M059J (cell line): ENCODE results near the gene KCNA2. TPM values are rescaled to one million over a fixed set of nuclear protein-coding genes. Genes with fewer than 3 reads are reported as not detected.

Source experiments
- DNase-seq: peaks from one replicate; pipeline ENCODE4 v3.0.0-alpha.2; 2012; ENCODE audit warnings: low read depth
- total RNA-seq: library from RNA; depleted of rRNA; stranded (reverse); fragments of >200 nt; shearing (Covaris generic); gene quantifications from 2 replicates; pipeline ENCODE4 v1.2.3, GENCODE V29; 2014

Gene KCNA2
- total RNA-seq, 1 experiment from 2014 or later = not detected

DNA sequence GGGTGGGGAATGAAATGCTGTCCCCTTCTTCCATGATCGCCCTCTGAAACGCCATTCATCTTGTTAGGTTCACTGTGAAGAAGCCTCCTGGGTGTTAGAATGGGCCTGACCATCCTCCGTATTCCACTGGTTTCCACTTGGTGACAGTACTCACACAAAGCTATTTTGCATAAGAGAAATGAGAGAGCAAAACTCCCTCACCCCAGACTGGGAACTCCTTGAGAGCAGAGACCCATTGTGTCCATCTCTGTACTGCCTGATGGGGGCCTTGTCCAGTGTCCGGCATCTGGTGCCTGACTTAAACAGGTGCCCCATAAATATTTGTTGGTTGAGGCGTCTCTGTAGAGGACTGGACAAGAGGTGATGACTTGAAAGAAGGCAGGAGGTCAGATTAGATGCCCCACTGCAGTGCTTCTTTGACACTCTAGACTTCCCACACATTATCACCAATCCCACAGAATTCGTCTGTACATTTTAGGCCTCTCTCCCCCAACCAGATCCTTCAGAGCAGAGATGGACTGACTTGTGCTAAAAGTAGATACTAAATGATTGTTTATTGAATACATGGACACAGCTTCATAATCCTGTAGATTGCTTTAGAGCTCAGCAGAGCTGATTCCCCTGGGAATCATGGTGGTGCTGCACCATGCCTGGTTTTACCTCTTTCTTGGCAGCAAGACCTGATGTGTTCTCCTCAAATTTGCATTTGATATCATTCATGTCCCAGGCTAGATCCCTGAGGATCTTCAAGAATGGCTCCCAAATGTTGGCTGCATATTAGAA lies 22.4 kb upstream of the KCNA2 start:
- DNase-seq = no peak

DNA sequence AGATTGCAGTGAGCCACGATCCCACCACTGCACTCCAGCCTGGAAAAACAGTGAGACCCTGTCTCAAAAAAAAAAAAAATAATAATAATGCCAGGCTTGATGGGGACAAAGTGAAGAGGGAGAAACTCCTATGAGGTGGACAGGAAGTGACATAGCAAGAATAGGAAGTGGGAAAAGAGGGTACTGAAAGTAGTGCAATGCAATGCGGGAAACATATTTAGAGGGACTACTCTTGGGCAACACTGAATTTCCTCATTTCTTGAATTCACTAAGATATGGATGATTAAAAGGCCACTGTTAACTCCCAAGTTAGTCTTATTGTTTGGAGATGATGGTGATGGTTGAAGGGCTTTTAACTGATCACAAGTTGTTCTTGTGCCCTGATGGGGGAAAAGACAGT lies 21.6 kb upstream of the KCNA2 start:
- DNase-seq = no peak

DNA sequence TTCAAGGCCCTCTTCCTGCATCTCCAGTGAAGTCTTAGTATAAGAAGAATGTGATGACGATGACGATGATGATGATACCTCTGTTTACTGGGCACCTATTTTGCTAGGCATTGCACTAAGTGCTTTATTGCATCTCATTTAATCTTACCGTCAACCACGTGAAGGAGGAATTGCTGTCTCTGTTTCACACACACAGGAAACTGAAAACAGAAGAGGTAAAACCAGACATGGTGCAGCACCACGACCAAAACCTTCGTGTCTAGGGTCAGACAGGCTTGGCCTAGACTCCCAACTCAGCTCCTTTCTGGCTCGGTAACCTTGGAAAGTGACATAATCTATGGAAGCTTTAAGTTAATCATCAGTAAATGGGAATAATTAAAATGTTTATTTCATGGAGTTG lies 20.7 kb upstream of the KCNA2 start:
- no peak for DNase-seq

DNA sequence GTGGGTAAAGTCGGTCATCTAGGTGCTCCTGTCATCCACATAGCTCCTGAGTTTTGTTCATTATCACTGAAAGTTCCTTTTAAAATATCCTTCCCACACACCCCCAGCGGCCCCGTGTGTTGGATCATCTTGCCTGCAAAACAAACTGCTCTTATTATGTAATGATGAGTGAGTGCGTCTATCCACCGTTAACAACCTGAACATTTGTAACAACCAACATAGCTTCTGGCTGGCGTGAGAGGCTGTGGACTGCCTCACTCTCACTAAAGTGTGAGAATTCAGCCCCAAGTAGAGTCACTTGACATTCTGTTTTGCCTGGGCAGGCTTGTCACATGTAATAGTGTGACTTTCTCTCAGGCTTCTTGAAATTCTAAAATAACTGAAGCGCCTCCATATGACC lies 14.5 kb upstream of the KCNA2 start:
- no peak for DNase-seq

DNA sequence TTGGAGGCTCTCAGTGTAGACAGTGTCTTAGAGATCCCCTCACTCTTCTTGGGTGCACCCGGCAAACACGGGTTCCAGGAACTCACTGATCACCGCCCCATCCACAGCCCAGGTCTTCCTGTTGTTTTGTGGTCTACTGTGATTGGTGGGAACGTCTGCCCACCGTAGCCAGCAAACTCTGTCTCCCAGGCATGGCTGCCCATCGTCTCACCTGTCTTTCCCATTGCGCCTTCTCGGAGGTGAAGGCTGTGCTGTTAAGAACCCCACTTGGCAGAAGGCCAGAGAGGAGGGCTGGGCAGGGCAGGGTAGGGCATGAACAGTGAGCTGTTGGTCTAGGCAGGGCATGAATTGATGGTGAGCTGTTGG lies 14.1 kb upstream of the KCNA2 start:
- no peak for DNase-seq

DNA sequence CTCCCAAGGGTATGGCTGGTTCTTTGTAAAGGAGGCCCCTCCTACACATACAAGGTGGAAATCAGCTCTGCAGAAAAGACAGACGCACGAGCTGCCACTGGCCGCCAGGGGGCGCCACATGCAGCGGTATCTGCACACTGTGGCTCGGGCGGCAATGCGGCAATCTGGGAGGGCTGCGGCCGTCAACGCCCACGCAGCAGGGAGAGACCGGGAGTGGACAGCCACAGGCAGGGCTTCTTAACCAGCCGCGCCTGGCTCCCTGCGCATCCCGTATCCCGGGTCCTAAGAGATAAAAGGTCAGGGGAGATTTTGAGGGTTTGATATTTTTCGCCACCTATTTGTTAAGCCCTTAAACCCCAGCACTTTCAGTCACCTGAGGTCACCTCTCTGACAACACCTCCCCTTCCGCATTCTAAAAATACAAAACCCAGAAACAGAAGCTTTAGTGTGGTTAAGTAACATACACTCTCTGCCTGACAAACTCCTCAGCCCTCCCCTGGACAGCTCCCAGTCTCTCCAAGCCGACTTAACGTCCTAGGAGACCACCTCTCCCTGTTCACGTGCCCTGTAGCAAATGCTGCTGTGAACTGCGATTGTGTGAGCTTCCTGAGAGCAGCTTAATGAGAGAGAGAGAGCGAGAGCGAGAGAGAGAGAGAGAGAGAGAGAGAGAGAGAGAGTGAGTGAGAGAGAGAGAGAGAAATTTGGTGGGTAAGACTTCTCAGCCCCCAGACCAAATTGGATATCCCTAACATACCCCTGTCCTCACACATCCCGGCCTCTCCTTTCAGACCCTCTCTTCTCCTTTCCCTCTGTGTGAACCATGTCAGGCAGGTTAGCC lies 13.5 kb upstream of the KCNA2 start:
- DNase-seq = peak; percentile 62

DNA sequence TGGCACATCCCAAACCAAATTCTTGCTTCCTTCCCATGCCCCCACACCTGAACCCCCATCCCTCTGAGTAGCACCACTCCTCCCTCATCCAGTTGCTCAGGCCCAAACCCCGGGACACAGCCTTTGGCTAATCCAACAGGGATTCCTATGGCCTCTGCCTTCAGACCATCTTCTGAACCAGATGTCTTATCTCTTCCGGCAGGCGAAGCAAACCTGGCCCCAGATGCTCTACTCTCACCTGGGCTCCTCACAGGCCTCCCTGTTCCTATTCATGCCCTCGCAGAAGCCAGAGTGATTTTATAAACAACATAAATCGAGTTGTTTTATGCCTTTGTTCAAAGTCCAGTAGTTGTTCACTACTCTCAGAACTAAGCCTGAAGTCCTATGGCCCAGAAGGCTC lies 12.5 kb upstream of the KCNA2 start:
- no peak for DNase-seq

DNA sequence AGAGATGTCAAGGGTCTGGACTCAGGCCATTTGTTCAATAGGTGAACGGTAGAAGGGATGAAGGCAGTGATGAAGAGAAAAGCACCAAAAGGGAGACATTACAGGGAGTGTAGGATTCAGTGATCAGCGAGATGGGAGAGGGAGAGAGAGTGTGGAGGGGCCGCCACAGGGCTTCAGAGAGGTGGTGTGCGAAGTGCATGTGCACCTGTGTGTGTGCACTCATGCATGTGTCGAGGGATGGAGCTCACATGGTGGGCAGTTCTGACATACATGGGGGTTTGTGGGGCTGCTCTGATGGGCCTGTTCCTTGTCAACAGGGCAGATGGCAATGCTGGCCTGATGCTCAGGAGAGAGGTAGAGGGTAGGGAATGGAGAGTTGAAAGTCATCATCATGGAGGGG lies 11.4 kb upstream of the KCNA2 start:
- DNase-seq = no peak

DNA sequence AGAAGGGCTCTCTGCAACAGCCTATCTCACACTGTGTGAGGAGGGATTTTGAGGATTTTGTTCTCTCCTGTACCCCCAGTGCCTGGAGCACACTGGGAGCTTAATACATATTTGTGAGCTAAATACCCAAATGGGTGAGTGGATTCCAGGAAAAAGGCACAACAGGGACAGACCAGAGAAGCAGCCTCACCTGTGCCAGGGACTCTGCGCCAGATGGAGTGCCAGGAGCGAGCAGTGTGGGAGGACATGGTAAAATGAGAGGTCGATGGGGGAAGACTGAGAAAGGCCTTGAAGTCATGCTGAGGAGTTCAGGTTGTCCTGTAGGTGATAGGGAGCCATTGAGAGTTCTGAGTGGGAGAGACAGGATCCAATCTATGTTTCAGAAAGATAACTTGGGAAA lies 11.0 kb upstream of the KCNA2 start:
- DNase-seq = no peak

DNA sequence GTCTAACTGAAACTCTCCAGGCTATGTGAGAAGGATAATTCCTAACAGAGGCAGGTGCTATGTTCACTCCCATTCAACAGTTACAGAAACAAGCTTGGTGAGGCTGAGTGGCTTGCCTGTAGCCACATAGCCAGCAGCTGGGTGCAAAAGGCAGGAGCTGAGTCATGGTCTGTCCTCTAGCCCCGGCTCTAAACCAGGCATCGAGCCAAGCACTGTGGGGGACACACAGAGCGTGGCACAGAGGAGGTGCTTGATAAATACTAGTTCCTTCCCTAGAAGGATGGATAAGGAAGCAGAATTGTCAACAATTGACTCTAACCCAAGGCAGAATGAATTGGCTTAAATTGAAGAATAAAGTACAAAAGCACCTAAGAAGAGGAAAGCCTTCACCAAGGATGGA lies 10.4 kb upstream of the KCNA2 start:
- peak; percentile 49 for DNase-seq

DNA sequence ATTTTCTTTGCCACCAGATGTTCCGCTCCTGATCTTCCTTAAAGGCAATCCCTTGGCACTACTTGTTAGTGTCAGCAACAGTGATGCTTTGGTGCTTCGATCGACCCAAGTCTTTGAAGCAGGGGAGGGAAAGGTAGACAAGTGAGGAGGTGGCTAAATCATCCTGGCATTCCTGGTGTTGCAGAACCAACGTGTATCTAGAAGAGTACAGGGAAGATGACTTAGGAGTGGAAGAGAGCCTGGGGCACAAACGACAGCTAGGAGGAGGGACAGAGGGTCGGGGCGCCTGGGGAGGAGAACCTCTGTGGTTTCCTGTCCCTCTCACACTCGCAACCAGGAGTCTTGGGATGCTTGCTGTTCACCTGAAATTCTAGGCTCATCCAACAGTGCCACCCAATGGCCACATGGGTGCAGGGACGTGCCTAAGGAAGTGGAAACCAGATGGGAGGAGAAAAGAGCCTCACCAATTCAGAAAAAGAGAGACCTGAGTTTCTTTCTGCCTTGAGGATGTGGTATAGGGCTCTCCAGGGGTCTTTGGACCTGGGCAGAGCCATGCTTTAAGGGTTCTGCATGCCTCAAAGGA lies 9.5 kb upstream of the KCNA2 start:
- DNase-seq = peak; percentile 67

DNA sequence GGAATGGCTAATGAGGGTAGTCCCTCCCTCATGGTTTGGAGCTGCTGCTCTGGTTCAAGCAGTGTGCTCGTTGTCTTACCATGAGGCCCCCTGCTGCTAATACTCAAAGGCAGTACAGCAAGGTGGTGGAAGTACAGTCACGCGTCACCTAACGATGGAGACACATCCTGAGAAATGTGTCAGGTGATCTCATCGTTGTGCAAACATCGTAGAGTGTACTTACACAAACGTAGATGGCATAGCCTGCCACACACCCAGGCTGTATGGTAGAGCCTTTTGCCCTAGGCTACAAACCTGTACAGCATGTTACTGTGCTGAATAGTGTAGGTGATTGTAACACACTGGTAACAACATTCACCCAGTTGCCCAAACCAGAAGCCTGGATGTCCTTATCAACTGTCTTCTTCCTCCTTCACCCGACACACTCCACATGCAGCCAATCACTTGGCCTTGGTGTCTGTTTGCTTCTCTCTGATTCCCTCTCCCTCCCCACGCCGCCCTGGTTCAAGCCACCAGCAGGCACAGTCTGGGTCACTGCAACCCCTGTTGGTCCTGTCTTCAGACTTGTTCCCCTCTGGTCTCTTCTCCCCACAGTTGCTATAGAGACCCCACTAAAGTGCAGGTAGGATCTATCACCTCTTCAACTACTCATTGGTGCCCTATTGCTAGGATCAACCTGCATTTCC lies 6.0 kb upstream of the KCNA2 start:
- no peak for DNase-seq

DNA sequence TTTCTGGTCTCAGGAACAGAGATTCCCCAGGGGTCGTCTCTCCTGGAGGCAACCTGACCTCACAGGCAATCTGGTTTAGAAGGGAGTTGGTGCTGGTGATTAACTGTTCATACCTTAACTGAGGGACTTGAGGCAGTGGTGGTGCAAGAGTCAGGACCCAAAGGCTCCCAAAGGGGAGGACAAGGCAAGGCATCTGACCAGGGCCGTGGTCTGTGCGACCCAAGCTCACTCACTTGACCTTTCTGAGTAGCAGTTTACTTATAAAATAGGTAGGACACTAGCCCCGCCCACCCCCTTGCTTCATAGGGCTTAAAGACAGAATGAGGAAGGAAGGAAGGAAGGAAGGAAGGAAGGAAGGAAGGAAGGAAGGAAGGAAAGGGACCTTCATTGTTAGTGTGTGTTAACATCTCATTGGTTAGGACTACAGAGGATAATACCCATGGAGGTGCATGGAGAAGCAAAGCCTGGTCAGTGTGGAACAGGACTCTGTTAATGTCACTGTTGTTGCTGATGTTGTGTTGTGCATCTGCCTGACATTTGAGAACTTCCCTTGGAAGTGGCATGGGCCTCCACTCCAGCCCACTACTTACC lies 4.6 kb upstream of the KCNA2 start:
- DNase-seq = no peak

DNA sequence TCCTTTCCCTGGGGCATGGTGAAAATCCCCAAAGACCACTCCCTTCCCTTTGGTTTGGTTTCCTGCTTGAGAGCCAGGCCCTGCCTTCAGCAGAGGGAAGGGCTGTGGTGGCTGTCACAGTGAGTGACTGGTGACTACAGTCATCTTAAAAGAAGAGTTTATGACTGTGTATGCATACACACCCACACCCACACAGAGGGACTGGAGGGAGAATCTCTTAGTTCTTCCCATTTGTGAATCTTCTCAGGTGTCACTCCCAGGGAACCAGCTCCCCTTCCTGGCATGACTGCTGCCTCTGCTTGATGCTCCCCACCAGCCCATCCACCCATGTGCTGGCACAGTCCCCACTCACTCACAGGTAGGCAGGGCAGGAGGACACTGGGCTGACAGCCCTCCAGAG lies 3.9 kb upstream of the KCNA2 start:
- no peak for DNase-seq

DNA sequence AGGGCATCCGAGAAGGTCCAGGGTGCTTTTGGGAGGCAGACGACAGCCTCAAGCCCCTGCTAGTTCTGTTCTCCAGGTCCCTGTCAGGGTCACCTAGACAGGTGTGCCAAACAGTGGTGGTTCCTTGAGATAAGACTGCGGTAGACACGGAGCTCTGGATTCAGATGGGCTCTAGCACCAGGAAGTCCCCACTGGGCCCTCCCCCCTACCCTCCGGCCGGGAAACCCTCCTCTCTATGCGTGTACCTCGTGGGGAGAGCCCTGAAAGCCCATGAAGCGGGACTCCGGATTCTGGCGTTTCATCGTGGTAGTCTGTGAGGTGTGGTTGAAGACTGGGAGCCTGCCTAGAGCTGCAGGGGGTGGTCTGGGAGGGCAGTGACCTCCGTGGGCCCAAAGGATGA lies 2.1 kb upstream of the KCNA2 start:
- DNase-seq = no peak

DNA sequence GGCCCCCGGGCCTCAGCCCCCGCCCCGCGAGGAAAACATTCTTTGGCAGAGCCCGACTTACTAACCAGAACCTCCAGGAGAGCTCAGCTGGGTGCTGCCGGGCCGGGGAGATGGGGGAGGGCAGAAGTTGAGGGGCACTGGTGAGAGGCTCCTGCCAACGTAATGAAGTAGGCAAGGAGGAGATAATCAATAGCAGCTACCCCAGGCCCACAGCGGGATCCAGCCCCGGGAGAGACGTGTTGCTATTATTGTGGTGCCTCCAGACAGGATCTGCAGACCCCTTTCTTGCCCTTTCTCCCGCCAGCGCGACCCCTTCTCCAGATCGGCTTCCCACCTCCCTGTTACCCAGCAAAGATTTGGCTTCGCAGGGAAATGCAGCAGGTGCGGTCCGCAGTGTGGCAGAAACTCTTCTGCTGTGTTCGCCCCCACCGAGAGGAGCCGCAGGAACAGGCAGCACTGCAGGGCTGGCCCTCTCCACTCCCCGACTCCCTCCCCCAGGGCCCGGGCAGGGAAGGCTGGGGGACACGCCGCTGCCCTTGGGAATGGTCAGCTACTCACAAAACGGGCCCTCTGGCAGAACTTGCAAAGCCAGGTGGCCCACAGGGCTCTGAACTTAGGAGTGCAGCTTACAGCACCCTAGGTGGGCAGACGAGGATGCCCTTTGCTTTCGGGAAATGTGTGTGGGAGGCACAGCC lies 1.5 kb upstream of the KCNA2 start:
- no peak for DNase-seq

DNA sequence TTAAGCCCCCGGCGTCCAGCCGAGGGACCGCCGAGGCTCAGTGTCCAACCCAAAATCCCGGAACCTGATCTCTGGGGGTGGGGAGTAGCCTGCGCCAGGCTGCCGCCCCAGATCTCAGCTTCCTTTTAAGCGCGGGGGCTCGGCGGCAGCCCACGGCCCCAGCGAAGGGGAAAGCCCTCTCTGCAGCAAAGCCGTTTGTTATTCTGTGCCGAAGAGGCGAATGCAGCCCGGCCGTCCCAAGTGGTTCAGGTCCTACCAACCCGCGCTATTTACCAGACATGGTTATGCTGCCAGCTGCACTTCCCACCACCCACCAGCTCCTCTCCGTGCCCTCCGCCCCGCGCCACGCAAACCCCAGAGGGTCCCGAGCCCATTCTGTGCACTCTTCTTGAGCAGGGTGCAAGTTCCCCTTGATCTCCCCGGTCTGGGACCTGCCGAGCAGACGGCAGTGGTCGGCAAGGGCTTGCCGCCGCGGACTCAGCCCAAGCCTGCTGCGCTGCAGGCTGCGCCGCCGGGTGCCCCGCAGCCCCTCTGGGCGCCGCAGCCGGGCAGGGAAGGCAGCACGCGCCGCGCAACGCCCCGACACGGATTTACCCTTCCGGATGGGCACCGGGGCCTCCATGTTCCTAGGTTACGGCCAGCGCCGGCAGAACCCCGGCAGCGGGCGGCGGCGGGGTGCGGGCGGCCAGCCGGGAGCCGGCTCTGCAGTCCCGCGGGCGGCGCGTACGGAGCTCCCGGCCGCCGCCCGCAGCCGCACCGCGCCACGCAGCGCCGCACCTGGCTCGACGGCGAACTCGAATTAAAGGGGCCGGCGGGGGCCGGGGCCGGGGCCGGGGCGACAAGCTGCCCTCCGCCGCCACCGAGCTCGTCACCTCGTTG lies 738 bp upstream of the KCNA2 start:
- DNase-seq = no peak

DNA sequence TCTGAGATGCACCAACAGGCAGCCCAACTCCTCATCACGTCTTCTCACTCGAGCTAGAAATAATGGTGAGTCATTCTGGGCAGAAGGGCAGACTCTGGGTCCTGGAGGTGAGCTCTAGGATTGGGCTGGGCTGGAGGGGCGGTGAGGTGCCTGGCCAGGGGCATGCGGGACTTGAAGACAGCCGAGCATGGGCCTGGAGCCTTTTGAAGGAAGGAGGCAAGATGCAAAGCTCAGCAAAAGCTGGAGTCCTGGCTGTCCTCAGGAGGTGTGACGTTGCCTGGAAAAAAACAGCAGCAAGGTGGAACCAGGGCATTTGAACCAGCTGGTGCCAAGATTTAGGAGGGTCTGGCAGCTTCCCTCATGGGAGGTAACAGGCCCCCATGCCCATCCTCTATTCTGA lies 712 bp downstream of the KCNA2 start:
- no peak for DNase-seq

DNA sequence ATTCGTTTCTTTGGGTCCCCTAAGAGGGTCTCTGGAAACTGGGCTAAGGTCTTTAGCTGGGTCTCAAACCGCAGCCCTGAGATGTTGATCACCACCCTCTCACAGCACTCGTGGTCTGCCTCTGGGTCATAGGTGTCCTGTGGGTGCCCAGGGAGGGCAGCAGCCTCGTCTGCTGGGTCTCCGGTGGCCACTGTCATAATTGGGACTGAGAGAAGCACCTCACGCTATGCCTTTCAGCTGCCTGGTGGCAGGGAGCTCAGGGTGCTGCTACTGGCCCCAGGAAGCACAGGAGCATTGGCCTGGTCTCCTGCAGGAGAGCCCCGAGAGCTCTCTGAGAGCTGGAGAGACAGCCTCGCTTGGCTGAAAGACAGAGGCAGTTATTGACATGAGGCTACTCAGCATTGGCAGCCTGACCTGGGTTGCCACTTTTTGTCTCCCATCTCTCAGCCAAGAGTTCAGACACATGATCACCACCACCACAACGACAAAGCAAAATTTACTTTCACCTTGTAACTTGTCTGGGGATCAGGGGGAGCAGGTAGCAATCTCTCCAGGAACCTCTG lies 1.5 kb downstream of the KCNA2 start:
- no peak for DNase-seq

DNA sequence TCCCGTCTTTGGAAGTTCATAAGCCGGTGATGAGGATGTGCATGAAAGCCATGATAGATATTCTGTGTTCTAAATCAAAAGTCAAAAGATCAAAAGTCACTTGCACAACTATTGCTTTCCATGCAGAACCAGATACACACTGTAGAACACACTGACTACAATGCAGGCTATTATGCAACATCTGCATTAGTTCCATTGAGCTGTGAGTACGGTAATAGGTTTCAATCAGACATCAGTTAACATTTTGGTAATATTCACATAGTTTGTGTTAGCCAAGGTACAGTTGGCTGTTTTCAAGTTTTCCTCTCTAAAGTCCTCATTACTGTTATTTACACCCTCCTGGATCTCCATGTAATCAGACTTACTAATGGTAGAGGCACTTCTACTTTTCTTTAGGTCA lies 3.1 kb downstream of the KCNA2 start:
- no peak for DNase-seq
